HL-60/S4 treated with retinoic acid at 250 ng/mL for 4 days and 3 days (cell line): ENCODE results near the gene UCK1.

Source experiments
- in situ Hi-C: fragments of 300-500 bp; cut with MboI; formaldehyde crosslinking; loops from 2 replicates; pipeline ENCODE4 v1.7.0; 2022; ENCODE audit warnings: low sequenced_read_pairs

Gene UCK1

DNA sequence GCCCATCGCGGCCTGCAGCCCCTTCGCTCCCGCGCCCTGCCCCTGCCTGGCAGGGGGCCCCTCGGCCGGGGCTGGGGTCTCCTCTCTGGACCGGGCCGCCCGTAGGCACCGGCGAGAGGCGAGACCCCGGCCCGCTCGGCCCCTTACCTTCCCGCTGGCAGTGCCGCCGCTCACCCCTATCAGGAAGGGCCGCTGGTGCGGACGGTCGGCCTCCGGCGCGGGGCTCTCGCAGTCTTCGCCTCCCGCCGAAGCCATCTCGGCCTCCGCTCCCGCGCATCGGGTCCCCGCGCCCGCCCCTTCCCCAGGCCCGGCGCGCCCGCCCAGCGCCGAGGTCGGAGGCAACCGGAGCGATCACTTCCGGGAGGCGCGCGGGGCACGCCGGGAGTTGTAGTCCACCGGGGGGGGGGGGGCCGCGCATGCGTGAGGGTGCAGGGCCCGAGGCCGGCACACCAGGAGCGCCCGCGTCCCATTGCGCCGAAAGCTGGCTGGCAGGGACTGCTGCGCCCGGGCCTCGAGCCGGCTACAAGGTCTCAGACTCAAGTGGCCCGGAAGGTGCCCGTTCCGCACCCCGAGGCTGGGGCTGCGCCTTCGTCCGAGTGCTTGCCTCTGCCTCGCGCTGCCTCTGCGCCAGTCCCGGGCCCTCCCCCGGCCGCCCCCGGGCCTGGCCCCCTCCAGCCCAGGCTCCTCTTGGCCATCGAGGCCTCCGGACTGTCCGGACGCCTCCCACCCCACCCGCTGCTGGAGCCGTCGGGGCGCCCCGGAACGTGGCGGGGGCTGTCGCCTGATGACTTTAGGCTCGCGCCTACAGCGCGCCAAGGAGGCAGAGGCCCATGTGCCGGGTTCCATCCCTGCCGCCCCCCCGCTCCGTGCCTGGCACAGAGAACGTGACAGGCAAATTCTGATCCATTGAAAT lies at the start of gene UCK1:
UCK1 (minus strand) TSS at position 344 of the 913 bp plus-strand sequence; CDS start at position 255, 89 bp downstream.
- in situ Hi-C loops = no loop called here

DNA sequence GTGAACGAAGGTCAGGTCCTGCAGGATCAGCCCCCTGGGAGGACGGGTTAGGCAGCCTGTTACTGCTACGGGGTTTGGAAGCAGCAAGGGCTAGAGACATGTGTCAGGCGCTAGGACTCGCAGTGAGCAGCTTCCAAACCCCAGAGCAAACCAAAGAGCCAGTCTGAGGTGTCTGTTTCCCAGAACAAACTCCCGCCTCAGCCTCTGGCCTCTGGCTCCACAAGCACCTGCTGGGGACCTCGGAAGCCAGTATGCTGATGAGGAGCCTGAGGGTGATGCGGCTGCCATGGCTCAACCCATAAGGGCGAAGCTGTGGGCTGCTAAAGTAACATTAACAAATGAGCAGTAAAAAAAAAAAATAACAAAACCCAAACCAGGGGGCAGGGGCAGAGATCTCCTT lies 49.3 kb upstream of the UCK1 start:
- in situ Hi-C loops = loop anchor here (5.0 kb wide), 1 partner anchor 162 kb away; the partner anchor contains the start of gene RAPGEF1

DNA sequence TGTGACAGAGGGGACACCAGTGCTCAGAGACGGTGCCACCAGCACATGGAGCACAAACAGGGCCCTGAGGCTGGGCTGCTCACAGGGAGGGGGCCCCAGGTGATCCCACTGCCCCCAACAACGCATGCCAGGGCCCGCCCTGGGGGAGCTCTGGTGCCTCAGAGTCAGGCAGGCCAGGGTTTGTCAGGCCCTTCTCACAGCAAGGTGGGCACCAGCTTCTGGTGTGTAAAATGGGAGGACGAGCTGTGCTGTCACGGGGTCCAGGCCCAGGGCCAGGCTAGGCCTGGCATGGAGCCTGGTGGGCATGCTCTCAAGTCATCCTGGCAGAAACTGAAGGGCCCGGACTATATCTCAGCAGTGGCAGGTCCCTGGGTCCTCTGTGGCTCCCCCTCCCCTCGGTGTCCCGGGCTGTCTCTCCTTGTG lies 48.7 kb upstream of the UCK1 start:
- in situ Hi-C loops = loop anchor here (5.0 kb wide), 1 partner anchor 163 kb away; the partner anchor contains the start of gene RAPGEF1

DNA sequence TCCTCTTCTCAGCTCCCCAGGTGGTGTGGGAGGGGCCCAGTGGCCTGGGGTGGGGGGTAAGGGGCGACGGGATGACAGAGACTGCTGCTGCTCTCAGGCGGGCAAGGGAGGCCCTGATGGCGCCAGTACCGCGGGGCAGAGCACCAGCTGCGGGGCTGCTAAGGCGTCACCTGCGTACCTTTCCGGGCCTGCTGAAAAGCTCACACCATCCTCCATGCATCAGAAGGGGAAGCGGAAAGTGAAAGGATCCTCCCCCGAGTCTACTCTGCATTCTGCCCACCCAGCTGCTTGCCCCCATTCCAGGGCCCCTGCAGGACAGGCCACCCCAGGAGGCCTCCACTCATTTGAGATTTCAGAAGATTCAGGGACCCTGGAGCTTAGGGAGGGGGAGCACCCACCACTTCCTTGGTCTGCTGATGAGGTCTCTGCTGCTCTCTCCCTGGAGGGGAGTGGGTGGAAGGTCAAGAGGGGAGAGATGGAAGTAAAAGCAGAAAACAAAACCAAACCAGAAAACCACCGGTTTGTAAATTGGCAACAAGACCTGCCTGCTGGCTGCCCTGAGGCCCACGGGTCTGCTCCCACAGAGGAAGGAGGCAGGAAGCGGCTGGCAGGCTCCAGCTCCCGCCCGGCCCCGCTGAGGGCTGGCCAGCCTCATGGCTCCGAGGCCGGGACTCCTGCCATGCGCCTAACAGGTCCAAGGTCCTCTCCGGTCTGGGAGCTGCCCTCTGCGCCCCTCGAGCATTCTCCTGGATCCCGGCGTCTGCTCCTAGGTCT lies 47.9 kb upstream of the UCK1 start:
- in situ Hi-C loops = no loop called here

DNA sequence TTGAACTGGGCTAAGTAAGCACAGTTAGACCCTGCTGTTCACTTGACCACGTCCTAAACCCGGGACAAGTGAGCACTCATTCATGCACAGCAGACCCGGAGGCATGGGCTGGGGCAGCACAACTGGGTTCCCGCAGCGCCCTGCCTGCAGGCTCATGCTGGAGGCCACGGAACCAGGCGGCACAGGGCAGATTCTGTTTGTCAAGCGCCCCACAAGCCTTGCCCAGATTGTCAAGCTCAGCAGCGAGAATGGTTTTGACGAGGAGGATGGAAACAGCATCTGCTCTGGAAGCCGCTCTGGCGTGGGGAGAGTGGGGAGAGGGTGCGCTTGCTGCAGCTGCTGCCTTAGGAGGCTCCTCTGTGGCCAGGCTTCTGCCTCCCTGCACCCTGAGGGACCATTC lies 47.0 kb upstream of the UCK1 start:
- in situ Hi-C loops = no loop called here

DNA sequence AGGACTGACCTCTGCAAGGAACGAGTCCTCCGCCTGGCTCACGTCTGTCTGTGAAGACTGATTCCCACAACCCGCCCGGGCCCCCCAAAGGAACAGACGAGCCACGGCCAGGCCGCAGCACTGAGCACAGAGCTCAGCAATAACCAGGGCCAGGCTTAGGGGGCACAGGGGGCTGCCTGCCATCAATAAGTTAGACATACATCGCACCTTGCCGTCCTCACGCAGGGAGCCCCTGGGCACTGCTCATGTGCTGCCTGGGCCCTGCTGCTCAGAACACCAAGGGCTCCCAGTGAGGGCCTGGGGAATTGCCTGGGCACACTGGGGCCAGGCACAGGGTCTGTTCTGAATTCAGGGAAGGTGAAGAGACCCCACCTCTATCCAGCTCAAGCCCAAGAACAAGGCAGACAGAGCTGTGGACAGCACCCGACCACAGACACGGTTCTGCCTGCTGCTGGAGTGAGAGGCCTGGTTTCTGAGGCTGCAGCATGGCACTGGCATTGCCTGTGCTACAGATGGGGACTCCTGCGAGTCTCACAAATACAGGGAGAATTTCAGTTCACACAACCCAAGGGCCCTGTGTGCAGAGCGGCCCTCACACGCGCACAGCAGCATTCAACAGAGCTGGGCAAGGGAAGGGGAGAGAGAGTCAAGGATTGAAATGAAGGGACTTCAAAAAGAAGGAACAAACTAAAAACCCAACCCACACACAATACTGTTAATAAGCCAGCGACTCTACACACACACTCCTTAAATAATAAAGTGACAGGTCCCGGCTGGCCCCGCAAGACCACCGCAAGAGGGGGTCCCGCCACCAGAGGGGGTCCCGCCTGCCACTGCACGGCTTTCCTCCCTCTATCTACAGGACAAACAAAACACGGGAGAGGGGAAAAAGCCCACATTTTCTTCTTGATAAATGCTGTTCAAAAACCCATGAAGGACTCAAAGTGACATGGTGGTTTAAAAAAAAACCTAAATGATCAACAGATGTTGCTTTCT lies 46.2 kb upstream of the UCK1 start:
- in situ Hi-C loops = no loop called here

DNA sequence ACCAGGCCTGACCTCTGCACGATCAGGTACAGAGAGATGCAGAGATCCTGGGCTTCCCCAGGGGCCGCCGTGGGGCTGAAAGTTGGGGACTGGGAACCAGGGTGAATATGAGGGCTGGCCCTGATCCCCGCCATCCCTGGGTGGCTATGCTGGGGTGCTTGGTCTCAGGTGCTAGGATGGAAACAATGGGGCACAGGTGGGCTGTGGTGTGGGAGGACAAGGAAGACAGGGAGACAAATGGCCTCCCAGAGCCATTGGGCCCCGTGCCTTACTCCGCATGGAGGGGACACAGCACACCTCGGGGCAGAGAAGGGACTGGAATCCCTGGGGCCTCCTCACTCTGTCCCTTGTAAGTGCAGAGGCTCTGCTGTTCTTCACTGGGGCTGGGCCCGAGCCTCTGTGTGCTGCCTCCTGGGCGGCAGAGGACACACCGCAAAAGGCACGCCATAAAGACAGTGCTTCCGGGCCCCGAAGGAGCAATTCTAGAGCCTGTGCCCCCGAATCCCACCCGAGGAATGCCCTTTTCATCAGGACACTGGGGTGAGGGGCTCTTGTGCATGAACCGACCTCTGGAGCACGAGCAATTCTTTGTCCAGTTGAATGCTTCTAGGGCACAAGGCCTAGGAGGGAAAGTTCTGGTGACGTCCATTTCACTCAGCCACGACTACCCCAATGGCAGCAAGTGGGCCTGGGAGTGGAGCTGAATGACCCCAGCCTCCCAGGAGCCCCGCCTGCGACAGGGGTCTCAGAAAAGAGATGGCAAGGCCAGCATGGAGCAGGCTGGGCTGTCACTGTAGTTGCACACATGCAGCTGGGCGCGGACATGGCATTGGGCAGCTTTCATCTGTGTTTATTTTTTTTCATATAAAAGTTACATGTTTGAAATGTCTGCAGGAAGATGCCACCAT lies 45.1 kb upstream of the UCK1 start:
- in situ Hi-C loops = no loop called here

DNA sequence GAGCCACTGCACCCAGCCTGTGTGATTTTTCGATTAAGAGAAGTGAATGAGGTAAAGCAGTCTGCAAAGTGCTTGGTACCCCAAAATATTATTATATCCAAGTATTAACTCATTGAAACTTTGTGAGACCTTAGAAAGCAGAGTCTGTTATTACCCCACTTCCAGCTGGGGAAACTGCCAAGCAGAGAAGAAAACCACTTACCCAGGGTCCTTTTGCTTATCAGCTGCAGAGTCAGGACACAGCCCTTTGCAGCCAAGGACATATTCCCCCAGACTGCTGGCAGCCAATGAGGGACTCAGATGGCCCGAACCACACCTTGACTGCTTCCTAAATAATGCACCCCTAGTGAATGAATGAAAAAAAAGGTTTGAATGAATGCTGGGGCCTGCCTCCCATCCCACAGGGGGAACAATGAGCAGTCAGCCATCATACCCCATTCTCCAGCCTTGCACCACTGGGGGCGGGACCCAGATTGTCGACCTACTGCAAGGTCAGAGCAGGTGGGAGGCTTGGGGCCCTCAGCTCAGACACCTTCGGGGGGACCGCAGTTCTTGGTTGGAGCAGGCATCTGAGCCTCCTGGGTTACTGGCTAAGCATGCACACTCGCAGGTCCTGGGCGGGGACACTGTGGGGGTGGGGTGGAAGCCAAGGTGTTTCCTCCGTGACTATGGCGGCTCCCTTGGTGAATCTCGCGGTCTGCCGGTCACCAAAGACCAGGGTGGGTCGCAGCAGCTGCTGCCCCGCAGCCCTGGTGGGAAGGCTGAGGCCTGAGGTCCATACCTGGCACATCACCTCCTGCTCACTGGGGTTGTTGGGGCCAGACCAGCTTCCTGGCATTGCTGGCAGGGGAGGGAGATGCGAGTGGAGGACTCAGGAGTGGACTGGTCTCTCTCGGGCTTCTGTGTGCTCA lies 43.9 kb upstream of the UCK1 start:
- in situ Hi-C loops = no loop called here

DNA sequence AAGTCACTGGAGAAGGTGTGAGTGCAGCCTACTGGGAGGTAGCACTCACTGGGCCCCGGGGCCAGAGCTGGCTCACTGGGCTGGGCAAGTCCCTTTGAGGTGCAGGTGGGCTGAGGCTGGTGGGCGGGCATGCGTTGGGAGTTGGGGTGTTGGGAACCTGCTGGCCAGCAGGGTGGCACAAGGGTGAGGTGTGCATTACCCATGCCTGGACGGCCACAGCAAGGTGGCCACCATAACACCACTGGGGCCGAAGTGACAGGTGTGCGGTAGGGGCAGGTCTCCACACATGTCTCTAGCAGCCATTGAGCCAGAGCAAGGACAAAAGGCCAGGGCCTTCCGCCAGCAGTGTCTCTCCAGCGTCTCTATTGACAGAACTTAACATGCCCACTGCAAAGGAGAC lies 36.8 kb upstream of the UCK1 start:
- in situ Hi-C loops = no loop called here

DNA sequence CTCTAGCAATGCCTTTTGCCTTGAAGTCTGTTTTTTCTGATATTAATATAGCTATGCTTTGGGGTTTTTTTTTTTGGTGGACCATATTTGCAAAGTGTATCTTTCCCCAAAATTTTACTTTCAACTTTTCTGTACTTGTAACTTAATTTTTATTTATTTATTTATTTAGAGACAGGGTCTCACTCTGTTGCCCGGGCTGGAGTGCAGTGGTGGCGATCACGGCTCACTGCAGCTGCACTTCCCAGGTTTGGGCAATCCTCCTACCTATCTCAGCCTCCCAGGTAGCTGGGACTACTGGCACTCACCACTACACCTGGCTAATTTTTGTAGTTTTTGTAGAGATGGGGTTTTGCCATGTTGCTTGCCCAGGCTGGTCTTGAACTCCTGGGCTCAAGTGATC lies 35.1 kb upstream of the UCK1 start:
- in situ Hi-C loops = no loop called here

DNA sequence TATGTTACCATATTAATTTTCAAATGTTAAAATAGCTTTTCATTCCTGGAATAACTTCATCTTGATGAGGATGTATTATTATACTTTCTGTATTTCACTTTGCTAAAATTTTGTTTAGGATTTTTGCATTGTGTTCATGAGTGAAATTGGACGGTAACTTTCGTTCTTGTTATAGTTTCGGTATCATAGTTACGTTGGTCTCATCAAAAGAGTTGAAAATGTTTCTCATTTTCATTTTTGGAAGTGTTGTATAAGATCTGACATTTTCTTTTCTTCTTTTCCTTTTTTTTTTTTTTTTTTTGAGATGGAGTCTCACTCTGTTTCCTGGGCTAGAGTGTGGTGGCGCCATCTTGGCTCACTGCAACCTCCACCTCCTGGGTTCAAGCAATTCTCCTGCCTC lies 34.3 kb upstream of the UCK1 start:
- in situ Hi-C loops = no loop called here

DNA sequence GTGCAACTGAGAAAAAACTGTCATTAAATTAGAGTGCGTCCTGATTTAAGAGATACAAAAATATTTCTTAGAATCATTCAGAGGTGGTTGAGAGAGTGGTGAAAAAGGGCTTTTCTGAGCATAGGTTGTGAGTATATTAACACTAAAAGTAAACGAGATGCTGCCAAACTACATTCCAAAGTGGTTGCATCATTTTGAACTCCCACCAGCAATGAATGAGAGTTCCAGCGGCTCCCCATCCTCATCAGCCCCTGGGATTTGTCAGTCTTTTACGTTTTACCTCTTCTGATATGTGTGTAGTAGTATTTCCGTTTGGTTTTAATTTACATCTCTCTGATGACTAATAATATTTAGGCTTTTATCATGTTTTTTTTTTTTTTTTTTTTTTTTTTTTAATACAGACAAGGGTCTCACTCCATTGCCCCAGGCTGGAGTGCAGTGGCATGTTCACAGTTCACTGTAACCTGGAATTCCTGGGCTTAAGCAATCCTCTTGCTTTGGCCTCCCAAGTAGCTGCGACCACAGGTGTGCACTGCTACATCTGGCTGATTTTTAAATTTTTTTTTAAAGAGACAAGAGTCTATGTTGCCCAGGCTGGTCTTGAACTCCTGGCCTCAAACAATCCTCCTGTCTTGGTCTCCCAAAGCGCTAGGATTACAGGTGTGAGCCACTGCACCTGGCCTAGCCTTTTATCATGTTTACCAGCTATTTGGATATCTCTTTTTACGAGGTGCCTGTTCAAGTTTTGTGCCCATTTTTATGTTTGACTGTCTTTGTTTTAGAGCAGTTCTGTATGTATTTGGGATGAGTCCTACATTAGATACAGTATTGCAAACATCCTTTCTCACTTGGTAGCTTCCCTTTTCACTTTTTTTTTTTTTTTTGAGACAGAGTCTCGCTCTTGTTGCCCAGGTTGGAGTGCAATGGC lies 31.2 kb upstream of the UCK1 start:
- in situ Hi-C loops = no loop called here

DNA sequence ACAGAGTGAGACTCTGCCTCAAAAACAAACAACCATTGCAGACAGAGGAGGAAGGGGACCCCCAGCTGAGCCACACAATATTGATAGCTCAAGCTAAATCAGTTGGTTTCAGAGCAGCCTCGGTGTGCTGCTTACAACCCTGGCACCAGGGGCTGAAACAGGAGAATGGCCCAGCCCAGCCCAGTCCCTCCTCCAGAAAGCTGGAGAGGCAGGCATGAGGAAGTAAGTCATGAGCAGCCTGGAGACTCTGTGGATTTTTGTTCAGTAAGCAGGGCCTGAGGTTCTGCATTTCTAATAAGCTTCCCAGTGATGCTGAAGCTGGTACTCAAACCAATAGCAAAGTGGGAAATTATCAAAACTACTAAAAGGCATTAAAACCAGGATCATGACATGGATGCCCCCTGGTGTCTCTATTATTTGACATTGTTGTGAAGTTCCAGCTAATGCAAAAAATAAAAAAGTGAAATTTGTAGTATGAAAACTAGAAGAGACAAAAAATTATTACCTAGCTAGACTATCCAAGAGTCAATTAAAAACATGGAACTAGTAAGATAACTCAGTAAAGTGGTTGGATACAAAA lies 28.4 kb upstream of the UCK1 start:
- in situ Hi-C loops = no loop called here

DNA sequence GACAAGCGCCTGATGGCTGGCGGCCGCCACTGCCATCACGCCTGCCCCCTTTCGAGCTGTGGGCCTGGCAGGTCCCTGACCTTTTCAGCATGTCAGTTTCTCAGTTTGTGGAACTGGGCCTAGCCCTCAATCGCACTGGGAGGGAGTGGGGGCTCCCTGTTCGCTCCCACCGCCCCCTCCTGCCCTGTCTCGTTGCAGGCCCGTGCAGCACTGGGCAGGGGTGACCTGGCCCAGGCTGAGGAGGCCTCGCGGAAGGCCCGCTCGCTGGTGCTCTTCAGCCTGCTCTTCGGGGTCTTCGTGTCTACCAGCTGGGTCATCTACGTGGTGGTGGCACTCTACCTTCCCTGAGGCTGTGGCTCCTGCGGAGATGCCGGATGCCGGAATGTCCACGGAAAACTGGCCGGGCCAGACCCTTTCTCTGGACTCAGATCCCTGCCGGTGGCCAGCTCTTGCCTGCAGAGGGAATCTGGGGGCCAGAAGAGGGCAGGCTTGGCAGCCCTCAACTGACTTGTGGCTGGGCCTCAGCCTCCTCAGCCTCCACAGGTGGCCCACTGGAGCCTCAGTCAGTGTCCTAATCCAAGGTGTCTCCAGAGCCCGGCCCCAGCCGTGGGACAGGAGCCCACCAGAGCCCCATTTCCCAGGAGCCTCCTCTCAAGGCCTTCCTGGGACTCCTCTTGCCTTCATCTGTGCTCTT lies 26.9 kb upstream of the UCK1 start:
- in situ Hi-C loops = no loop called here

DNA sequence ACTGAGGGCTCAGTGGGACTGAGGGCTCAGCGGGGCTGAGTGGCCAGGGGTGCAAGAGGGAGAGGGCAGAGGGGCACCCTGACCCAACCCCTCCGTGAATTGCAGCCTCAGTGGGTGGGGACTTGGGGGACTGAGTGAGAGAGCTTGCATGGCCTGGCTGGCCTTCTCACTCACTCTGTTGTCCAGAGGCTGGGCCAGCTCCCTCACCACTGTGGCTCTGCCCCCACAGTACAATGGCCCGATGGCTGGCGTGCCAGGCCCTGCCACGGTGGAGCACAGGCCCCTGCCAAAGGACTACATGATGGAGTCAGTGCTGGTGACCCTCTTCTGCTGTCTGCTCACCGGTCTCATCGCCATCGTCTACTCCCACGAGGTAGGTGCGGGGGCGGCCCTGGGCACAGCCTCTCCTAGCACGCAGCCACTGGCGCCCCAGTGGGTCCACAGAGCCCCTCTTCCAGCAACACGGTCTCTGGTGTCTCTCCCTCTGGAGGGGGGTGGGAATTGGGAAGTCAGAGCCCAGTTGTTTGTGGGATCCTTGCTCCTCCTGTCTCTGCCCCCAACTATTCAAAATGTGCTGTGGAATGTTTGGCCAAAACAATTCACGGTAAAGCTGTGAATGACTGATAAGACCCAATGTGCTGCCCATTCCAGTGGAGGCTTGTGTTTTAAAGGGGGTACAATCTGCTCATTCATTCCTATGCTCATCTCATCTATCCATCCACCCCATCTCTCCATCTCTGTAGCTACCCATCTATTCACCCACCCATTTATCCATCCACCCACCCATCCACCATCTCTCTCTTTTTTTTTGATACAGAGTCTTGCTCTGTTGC lies 25.0 kb upstream of the UCK1 start:
- in situ Hi-C loops = no loop called here
